Measurements from ENCODE around the gene TBCK. TPM values are rescaled to one million over a fixed set of nuclear protein-coding genes. Genes with fewer than 3 reads are reported as not detected.

Gene TBCK
- total RNA-seq, 2 donors from 2014 or later = 32.9 to 46.3 TPM

GRCh38 chr4:106090826-106091225, 225.2 kb downstream of the TBCK start:
- Histone ChIP-seq H3K4me3 (no peak overlapping the region), H3K9me3 (peaks cover 20% of the 10 kb centered on the region), H3K27ac (no peak overlapping the region), H3K27me3 (replicated peaks; ENCODE audit: insufficient read depth) (no peaks in the 10 kb centered on the region), H3K36me3 (peaks cover 19% of the 10 kb centered on the region), H3K4me1 (ENCODE audit: control insufficient read depth in 1 of 2, low read depth in 2 of 2) (no peaks in the 10 kb centered on the region)
- ATAC-seq (ENCODE audit: insufficient number of reproducible peaks, low FRiP score, low read depth) (no peak), DNase-seq (ENCODE audit: low spot score) (no peak)
- no peak for TF ChIP-seq CTCF (IDR thresholded peaks at IDR 0.05)

GRCh38 chr4:106083065-106083464, 232.9 kb downstream of the TBCK start:
- Histone ChIP-seq H3K27me3 (replicated peaks; ENCODE audit: insufficient read depth) (no peaks in the 10 kb centered on the region), H3K4me1 (ENCODE audit: control insufficient read depth in 1 of 2, low read depth in 2 of 2) (no peaks in the 10 kb centered on the region), H3K9me3 (peaks cover 17% of the 10 kb centered on the region), H3K36me3 (peaks cover 4% of the 10 kb centered on the region), H3K27ac (no peak overlapping the region), H3K4me3 (no peak overlapping the region)
- no peak for TF ChIP-seq CTCF (IDR thresholded peaks at IDR 0.05)
- DNase-seq (ENCODE audit: low spot score) (no peak), ATAC-seq (ENCODE audit: insufficient number of reproducible peaks, low FRiP score, low read depth) (no peak)

GRCh38 chr4:106080376-106080775, 235.6 kb downstream of the TBCK start:
- H3K9me3 ChIP-seq = peaks cover 8% of the 10 kb centered on the region
- no peak for ATAC-seq (ENCODE audit: insufficient number of reproducible peaks, low FRiP score, low read depth)
- no peak for TF ChIP-seq CTCF (IDR thresholded peaks at IDR 0.05)

GRCh38 chr4:106079616-106080015, 236.4 kb downstream of the TBCK start:
- Histone ChIP-seq H3K9me3 (peaks cover 3% of the 10 kb centered on the region), H3K4me1 (ENCODE audit: control insufficient read depth in 1 of 2, low read depth in 2 of 2) (no peaks in the 10 kb centered on the region)

More at GRCh38 chr4:106080376-106080775, 235.6 kb downstream of the TBCK start:
- no peaks in the 10 kb centered on the region for H3K4me1 ChIP-seq (ENCODE audit: control insufficient read depth in 1 of 2, low read depth in 2 of 2)
- no peaks in the 10 kb centered on the region for H3K27me3 ChIP-seq (replicated peaks; ENCODE audit: insufficient read depth)
- H3K36me3 ChIP-seq = peaks cover 4% of the 10 kb centered on the region
- no peak overlapping the region for H3K27ac ChIP-seq
- DNase-seq (ENCODE audit: low spot score) = no peak
- H3K4me3 ChIP-seq = no peak overlapping the region

GRCh38 chr4:106065018-106065417, 251.0 kb downstream of the TBCK start:
- Histone ChIP-seq H3K27ac (no peak overlapping the region), H3K9me3 (no peaks in the 10 kb centered on the region), H3K4me3 (no peak overlapping the region), H3K36me3 (no peaks in the 10 kb centered on the region), H3K4me1 (ENCODE audit: control insufficient read depth in 1 of 2, low read depth in 2 of 2) (peaks cover 0 to 9% of the 10 kb centered on the region in 2 donors), H3K27me3 (replicated peaks; ENCODE audit: insufficient read depth) (no peaks in the 10 kb centered on the region)
- no peak for TF ChIP-seq CTCF (IDR thresholded peaks at IDR 0.05)
- DNase-seq (ENCODE audit: low spot score) = no peak
- ATAC-seq (ENCODE audit: insufficient number of reproducible peaks, low FRiP score, low read depth) = no peak

More at GRCh38 chr4:106079616-106080015, 236.4 kb downstream of the TBCK start:
- DNase-seq (ENCODE audit: low spot score) = no peak
- ATAC-seq (ENCODE audit: insufficient number of reproducible peaks, low FRiP score, low read depth) = no peak
- Histone ChIP-seq H3K36me3 (no peaks in the 10 kb centered on the region), H3K4me3 (no peak overlapping the region), H3K27ac (no peak overlapping the region), H3K27me3 (replicated peaks; ENCODE audit: insufficient read depth) (no peaks in the 10 kb centered on the region)
- TF ChIP-seq CTCF (IDR thresholded peaks at IDR 0.05) = no peak
